Measurements from ENCODE around the gene NDE1. TPM values are rescaled to one million over a fixed set of nuclear protein-coding genes. Genes with fewer than 3 reads are reported as not detected.
A peak's percentile ranks its signal among the peaks of the same experiment; 100 is the strongest.

NDE1 gene
- total RNA-seq, 2 donors from 2014 or later: 26.5 to 37.0 TPM

DNA sequence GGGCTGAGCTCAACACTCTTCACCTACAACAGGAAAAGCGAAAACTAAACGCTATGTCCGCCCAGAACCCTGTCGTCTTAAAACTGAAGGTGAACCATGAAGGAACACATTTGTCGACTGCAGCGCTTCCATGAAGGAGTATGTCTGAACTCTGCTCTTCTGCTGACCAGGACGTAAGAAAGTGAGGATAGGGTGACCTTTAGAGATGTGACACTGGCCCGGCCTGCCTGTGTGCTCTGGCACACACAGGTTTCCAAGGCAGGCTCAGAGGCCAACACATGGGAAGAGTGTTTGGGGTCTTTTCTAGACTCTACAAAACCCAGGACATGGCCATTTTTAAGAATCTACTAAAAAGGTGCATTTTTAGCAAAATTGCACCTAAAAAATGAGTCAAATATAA lies 28.2 kb upstream of the NDE1 start:
- Histone ChIP-seq H3K9me3 (no peaks in the 10 kb centered on the region), H3K27me3 (replicated peaks; ENCODE audit: insufficient read depth) (no peaks in the 10 kb centered on the region), H3K36me3 (peaks cover 32% of the 10 kb centered on the region), H3K4me3 (no peak overlapping the region), H3K4me1 (ENCODE audit: control insufficient read depth in 1 of 2, low read depth in 2 of 2) (peaks cover 7 to 27% of the 10 kb centered on the region in 2 donors), H3K27ac (no peak overlapping the region)
- TF ChIP-seq, protein P1, sequence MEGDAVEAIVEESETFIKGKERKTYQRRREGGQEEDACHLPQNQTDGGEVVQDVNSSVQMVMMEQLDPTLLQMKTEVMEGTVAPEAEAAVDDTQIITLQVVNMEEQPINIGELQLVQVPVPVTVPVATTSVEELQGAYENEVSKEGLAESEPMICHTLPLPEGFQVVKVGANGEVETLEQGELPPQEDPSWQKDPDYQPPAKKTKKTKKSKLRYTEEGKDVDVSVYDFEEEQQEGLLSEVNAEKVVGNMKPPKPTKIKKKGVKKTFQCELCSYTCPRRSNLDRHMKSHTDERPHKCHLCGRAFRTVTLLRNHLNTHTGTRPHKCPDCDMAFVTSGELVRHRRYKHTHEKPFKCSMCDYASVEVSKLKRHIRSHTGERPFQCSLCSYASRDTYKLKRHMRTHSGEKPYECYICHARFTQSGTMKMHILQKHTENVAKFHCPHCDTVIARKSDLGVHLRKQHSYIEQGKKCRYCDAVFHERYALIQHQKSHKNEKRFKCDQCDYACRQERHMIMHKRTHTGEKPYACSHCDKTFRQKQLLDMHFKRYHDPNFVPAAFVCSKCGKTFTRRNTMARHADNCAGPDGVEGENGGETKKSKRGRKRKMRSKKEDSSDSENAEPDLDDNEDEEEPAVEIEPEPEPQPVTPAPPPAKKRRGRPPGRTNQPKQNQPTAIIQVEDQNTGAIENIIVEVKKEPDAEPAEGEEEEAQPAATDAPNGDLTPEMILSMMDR (IDR thresholded peaks at IDR 0.05): no peak
- ATAC-seq (ENCODE audit: insufficient number of reproducible peaks, low FRiP score, low read depth) (peak; percentile 38), DNase-seq (ENCODE audit: low spot score) (no peak)

DNA sequence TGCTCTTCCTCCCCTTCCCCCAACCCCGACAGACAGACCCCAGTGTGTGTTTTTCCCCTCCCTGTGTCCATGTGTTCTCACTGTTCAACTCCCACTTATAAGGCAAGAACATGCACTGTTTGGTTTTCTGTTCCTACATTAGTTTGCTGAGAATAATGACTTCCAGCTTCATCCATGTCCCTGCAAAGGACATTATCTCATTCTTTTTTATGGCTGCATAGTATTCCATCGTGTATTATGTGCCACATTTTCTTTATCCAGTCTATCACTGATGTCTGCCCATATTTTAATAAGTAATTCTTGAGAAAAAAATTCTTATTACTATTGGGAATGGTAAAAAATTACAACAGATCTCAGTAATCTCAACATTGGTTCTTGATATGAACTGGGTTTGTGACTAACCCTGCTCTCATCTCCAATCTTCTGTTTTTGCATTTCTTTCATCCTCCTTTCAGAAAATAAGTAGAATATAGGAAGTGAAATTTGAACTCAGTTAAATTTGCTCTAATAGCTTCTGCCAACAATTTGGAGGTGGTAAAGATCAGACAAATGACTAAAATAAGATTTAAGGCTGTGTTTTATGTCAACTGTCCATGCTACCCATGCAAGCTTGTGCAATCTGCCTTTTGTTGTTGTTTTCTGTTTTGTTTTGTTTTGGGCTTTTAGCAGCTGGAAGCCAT lies 18.2 kb upstream of the NDE1 start:
- TF ChIP-seq, protein P1 (IDR thresholded peaks at IDR 0.05): no peak
- no peaks in the 10 kb centered on the region for H3K9me3 ChIP-seq
- no peak for DNase-seq (ENCODE audit: low spot score)
- no peak overlapping the region for H3K27ac ChIP-seq
- H3K36me3 ChIP-seq: peaks cover 54% of the 10 kb centered on the region
- H3K4me1 ChIP-seq (ENCODE audit: control insufficient read depth in 1 of 2, low read depth in 2 of 2): no peaks in the 10 kb centered on the region
- ATAC-seq (ENCODE audit: insufficient number of reproducible peaks, low FRiP score, low read depth): no peak
- H3K27me3 ChIP-seq (replicated peaks; ENCODE audit: insufficient read depth): no peaks in the 10 kb centered on the region
- no peak overlapping the region for H3K4me3 ChIP-seq

DNA sequence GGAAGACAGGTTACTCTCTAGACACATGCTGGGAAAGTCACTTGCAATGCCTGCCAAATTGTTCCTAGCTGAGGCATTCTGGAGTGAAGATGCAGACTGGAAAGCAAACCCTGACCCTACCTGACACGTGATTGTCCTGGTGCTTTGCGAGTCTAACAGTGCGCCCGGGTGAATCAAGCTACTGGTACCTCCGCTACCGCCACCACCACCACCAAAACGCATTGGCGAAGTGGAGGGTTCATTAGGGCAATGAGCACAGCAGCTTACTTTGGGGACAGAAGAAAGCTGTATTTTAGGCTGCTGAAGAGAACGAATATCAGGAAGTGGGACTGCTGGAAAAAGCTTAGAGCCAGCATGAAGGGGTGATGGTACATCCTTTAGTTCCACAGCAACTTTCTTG lies 14.1 kb upstream of the NDE1 start:
- H3K4me1 ChIP-seq (ENCODE audit: control insufficient read depth in 1 of 2, low read depth in 2 of 2): peaks cover 0 to 5% of the 10 kb centered on the region in 2 donors
- H3K4me3 ChIP-seq: no peak overlapping the region
- DNase-seq (ENCODE audit: low spot score): no peak
- TF ChIP-seq, protein P1 (IDR thresholded peaks at IDR 0.05): no peak
- peaks cover 60% of the 10 kb centered on the region for H3K36me3 ChIP-seq
- H3K9me3 ChIP-seq: no peaks in the 10 kb centered on the region
- no peak overlapping the region for H3K27ac ChIP-seq
- H3K27me3 ChIP-seq (replicated peaks; ENCODE audit: insufficient read depth): no peaks in the 10 kb centered on the region
- no peak for ATAC-seq (ENCODE audit: insufficient number of reproducible peaks, low FRiP score, low read depth)

DNA sequence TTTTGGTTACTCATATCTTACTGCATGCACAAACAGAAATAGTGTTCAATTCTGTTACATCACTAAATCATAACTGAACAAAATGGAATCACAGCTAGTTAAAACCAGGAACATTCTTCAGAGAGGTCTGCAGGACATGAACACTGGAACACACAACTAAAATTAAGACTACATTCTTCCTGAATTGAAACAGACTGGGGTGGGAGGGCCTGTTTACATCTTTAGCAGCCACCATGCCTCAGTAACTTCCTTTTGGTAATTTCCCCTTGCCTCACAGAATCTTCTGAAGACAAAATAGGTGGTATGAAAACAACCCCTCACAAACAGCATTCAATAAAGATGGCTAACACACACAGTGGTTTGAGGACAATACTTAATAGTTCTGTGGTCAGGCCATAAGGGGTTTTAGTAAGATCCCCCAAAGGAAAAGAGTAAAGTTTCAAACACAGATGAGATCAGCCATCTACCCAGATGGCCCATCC lies 13.6 kb upstream of the NDE1 start:
- Histone ChIP-seq H3K27ac (no peak overlapping the region), H3K4me1 (ENCODE audit: control insufficient read depth in 1 of 2, low read depth in 2 of 2) (peaks cover 4 to 10% of the 10 kb centered on the region in 2 donors)
- TF ChIP-seq, protein P1 (IDR thresholded peaks at IDR 0.05): no peak

DNA sequence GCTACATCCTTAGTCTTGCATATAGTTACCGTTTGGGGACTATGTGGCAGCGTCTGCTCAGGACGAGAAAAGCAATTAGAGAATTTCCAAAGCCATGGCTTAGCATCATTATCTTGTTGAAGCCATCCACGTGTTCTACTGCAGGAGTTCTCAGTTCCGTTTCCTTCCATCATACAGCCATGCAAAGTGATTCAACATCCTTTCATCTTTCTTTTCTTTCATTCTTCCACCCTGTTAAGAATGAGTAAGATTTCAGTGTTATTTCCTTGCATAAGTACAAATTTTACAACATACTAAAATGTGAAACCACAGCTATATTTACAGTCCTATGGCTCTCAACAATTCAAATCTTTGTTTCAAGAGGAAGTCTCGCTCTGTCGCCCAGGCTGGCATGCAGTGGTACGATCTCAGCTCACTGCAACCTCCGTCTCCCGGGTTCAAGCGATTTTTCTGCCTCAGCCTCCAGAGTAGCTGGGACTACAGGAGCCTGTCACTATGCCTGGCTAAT lies 10.9 kb upstream of the NDE1 start:
- no peak for ATAC-seq (ENCODE audit: insufficient number of reproducible peaks, low FRiP score, low read depth)
- no peaks in the 10 kb centered on the region for H3K9me3 ChIP-seq

More for the DNA sequence above, 13.6 kb upstream of the NDE1 start:
- Histone ChIP-seq H3K4me3 (no peak overlapping the region), H3K36me3 (peaks cover 56% of the 10 kb centered on the region), H3K9me3 (no peaks in the 10 kb centered on the region), H3K27me3 (replicated peaks; ENCODE audit: insufficient read depth) (no peaks in the 10 kb centered on the region)
- ATAC-seq (ENCODE audit: insufficient number of reproducible peaks, low FRiP score, low read depth): no peak
- no peak for DNase-seq (ENCODE audit: low spot score)

More for the DNA sequence above, 10.9 kb upstream of the NDE1 start:
- DNase-seq (ENCODE audit: low spot score): no peak
- no peak overlapping the region for H3K27ac ChIP-seq
- H3K4me1 ChIP-seq (ENCODE audit: control insufficient read depth in 1 of 2, low read depth in 2 of 2): peaks cover 11 to 25% of the 10 kb centered on the region in 2 donors
- peaks cover 35% of the 10 kb centered on the region for H3K36me3 ChIP-seq
- no peaks in the 10 kb centered on the region for H3K27me3 ChIP-seq (replicated peaks; ENCODE audit: insufficient read depth)
- no peak overlapping the region for H3K4me3 ChIP-seq
- TF ChIP-seq, protein P1 (IDR thresholded peaks at IDR 0.05): no peak
